NT2/D1 (cell line): ENCODE results near the gene MBNL2.

ENCODE experiments used
- SUZ12 ChIP-seq: IDR thresholded peaks from 2 replicates; pipeline ENCODE4 v1.6.1; 2011; ENCODE audit not compliant: insufficient read length, insufficient read depth; ENCODE audit errors: extremely low read depth
- YY1 ChIP-seq: IDR thresholded peaks from 2 replicates; pipeline ENCODE4 v1.6.1; 2011; ENCODE audit not compliant: insufficient read length, insufficient read depth

DNA sequence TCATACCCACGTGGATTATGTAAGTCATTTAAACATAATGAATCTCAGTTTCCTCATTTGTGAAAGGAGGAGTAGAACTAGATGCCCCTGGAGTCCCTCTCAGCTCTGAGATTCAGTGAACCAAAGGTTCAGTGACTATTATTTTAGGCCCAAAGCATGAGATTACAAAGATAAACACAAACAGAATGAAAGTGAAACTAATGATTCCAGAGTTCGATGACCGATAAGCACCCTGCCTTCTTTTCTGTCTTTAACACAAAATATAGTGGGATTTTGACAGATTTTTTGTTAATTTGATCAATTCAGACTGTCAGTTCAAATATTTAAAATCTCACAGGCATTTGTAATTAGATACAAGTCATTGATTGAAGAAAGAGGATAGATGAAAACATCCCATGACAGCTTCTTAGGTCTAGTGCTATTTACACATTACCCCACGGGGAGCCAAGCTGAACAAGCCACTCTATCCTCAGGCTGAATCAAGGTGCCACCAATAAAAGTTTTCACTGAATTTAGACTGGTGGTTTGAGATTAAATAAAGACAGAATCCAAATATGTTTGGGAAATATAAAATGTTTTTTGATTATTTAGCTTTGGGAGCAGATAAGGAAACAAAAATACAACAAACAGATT is 147.2 kb downstream of the MBNL2 start:
- no peak for TF ChIP-seq YY1
- TF ChIP-seq SUZ12 = no peak
